Keratinocyte (primary cell): ENCODE measurements around the gene RPAIN. TPM values are rescaled to one million over a fixed set of nuclear protein-coding genes. Genes with fewer than 3 reads are reported as not detected.

ENCODE experiments used
- DNase-seq: peaks from one replicate; pipeline ENCODE4 v3.0.0-alpha.2; 2011; ENCODE audit warnings: low read depth, missing footprints, low spot score
- FAIRE-seq: peaks from 2 replicates; lab custom pipeline; 2011; peaks lifted over from hg19 to GRCh38; lab: Jason Lieb, UNC
- H2AFZ ChIP-seq: 2 replicates; pipeline ENCODE4 v1.6.0; 2012; ENCODE audit warnings: low read length, control low read depth, inconsistent platforms; ENCODE audit not compliant: control insufficient read depth
- H3K27ac ChIP-seq: 2 replicates; pipeline ENCODE4 v1.5.1; 2011; ENCODE audit warnings: low read length; ENCODE audit not compliant: control insufficient read depth, insufficient read depth
- H3K27me3 ChIP-seq: 3 replicates; pipeline ENCODE4 v1.6.0; 2011; ENCODE audit warnings: low read length; ENCODE audit not compliant: control insufficient read depth, insufficient read depth; ENCODE audit errors: extremely low read depth
- H3K36me3 ChIP-seq, 2 experiments: 2 replicates in 1 of 2; 3 replicates in 1 of 2; pipeline ENCODE4 v1.5.1; 2011; ENCODE audit warnings: low read length in 2 of 2, mild to moderate bottlenecking in 1 of 2; ENCODE audit not compliant: control insufficient read depth in 2 of 2, insufficient read depth in 2 of 2; ENCODE audit errors: extremely low read depth in 1 of 2
- H3K4me1 ChIP-seq: 3 replicates; pipeline ENCODE4 v1.5.1; 2011; ENCODE audit warnings: low read length; ENCODE audit not compliant: control insufficient read depth, insufficient read depth; ENCODE audit errors: extremely low read depth
- H3K4me2 ChIP-seq: 3 replicates; pipeline ENCODE4 v1.6.0; 2011; ENCODE audit warnings: low read depth, low read length; ENCODE audit not compliant: control insufficient read depth, insufficient read depth; ENCODE audit errors: extremely low read depth
- H3K4me3 ChIP-seq, 3 experiments: fragments of 200-600 bp in 1 of 3; sonication (generic) in 1 of 3; 2 replicates in 2 of 3; 3 replicates in 1 of 3; pipeline ENCODE4 v1.5.1; 2011 to 2016; ENCODE audit warnings: low read length in 3 of 3, mild to moderate bottlenecking in 3 of 3, control low read depth in 2 of 3, inconsistent platforms in 1 of 3, low read depth in 1 of 3, mixed read lengths in 1 of 3, mixed run types in 1 of 3, moderate library complexity in 1 of 3; ENCODE audit not compliant: control insufficient read depth in 2 of 3, insufficient read depth in 2 of 3; ENCODE audit errors: extremely low read depth in 1 of 3
- H3K79me2 ChIP-seq: 2 replicates; pipeline ENCODE4 v1.6.0; 2012; ENCODE audit warnings: low read length; ENCODE audit not compliant: control insufficient read depth, insufficient read depth
- H3K9ac ChIP-seq: 3 replicates; pipeline ENCODE4 v1.6.0; 2011; ENCODE audit warnings: low read length; ENCODE audit not compliant: control insufficient read depth, insufficient read depth; ENCODE audit errors: extremely low read depth
- H3K9me1 ChIP-seq: 3 replicates; pipeline ENCODE4 v1.6.0; 2011; ENCODE audit warnings: low read length; ENCODE audit not compliant: control insufficient read depth, insufficient read depth; ENCODE audit errors: extremely low read depth
- H3K9me3 ChIP-seq: 2 replicates; pipeline ENCODE4 v1.5.1; 2012; ENCODE audit warnings: low read depth, low read length; ENCODE audit not compliant: control insufficient read depth
- H4K20me1 ChIP-seq: 3 replicates; pipeline ENCODE4 v1.6.0; 2011; ENCODE audit warnings: low read length; ENCODE audit not compliant: control insufficient read depth, insufficient read depth; ENCODE audit errors: extremely low read depth
- EZH2 ChIP-seq: IDR thresholded peaks from one replicate; pipeline ENCODE4 v1.6.1; 2012; ENCODE audit warnings: inconsistent platforms, mild to moderate bottlenecking, low read length, moderate library complexity
- dilution Hi-C: fragments of 300-500 bp; cut with MboI; formaldehyde crosslinking; loops from one replicate; pipeline ENCODE4 v1.7.0; 2020; ENCODE audit warnings: low sequenced_read_pairs; ENCODE audit not compliant: extremely low pct_ligation_motif_present
- polyA plus RNA-seq, 5 experiments: library from polyadenylated mRNA; depleted of rRNA in 3 of 5; stranded (reverse) in 3 of 5; stranded (forward) in 1 of 5; unstranded in 1 of 5; fragments of >200 nt; gene quantifications; 1 replicate in 1 of 5; 2 replicates in 3 of 5; 3 replicates in 1 of 5; pipeline versions ENCODE4 v1.2.1 to v1.2.3, GENCODE V29; 2011 to 2012; ENCODE audit warnings: missing spikeins in 2 of 5, low read depth in 1 of 5, low replicate concordance in 1 of 5
- TF ChIP-seq, protein P1 (sequence below), 3 experiments: IDR thresholded peaks in 1 of 3; conservative IDR thresholded peaks in 1 of 3; optimal IDR thresholded peaks in 1 of 3; 2 replicates in 2 of 3; 3 replicates in 1 of 3; pipeline versions ENCODE3 to v1.5.1; 2011; ENCODE audit warnings: low read length in 3 of 3, mild to moderate bottlenecking in 3 of 3, moderate library complexity in 2 of 3, control low read depth in 1 of 3, inconsistent platforms in 1 of 3; ENCODE audit not compliant: insufficient read depth in 2 of 3; ENCODE audit errors: extremely low read depth in 1 of 3

RPAIN gene
- polyA plus RNA-seq, 1 donor (not counting 4 experiments of a cell fraction or from before 2014, with no cell fraction given), result 22.5 TPM

GRCh38 chr17:5480962-5481361 lies 61.0 kb downstream of the RPAIN start:
- Histone ChIP-seq H4K20me1 (no peaks in the 10 kb centered on the region), H3K27me3 (no peaks in the 10 kb centered on the region), H3K4me3 (no peak overlapping the region), H3K4me1 (peaks cover 8% of the 10 kb centered on the region), H3K9ac (no peak overlapping the region), H3K9me3 (no peaks in the 10 kb centered on the region), H3K27ac (no peak overlapping the region), H3K79me2 (peaks cover 42% of the 10 kb centered on the region), H3K9me1 (no peaks in the 10 kb centered on the region), H2AFZ (no peak overlapping the region), H3K4me2 (no peak overlapping the region), H3K36me3 (peaks cover 16 to 43% of the 10 kb centered on the region in 2 experiments)
- DNase-seq, result no peak
- FAIRE-seq, result no peak
- dilution Hi-C loops, result no loop called here
- TF ChIP-seq, protein P1, sequence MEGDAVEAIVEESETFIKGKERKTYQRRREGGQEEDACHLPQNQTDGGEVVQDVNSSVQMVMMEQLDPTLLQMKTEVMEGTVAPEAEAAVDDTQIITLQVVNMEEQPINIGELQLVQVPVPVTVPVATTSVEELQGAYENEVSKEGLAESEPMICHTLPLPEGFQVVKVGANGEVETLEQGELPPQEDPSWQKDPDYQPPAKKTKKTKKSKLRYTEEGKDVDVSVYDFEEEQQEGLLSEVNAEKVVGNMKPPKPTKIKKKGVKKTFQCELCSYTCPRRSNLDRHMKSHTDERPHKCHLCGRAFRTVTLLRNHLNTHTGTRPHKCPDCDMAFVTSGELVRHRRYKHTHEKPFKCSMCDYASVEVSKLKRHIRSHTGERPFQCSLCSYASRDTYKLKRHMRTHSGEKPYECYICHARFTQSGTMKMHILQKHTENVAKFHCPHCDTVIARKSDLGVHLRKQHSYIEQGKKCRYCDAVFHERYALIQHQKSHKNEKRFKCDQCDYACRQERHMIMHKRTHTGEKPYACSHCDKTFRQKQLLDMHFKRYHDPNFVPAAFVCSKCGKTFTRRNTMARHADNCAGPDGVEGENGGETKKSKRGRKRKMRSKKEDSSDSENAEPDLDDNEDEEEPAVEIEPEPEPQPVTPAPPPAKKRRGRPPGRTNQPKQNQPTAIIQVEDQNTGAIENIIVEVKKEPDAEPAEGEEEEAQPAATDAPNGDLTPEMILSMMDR (optimal IDR thresholded peaks at IDR 0.05 in 1 of 3, IDR thresholded peaks at IDR 0.05 in 1 of 3, conservative IDR thresholded peaks at IDR 0.05 in 1 of 3; ENCODE audit: extremely low read depth in 1 of 3, insufficient read depth in 2 of 3, low read length in 3 of 3), result no peak

DNA sequence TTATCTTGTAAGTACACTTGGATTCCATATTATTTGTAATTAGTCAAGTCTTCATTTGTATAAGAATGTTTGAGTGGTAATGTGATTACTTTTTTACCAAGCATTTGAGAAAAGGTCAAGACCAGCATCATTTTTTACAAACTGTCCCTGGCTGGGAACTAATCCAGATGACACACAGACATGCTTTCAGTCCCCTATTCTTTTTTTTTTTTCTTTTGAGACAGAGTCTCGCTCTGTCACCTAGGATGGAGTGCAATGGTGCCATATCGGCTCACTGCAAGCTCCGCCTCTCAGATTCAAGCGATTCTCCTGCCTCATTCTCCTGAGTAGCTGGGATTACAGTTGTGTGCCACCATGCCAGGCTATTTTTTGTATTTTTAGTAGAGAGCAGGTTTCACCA lies 61.5 kb downstream of the RPAIN start:
- Histone ChIP-seq H3K36me3 (peaks cover 16 to 43% of the 10 kb centered on the region in 2 experiments), H3K27ac (no peak overlapping the region), H3K9me3 (no peaks in the 10 kb centered on the region), H3K27me3 (no peaks in the 10 kb centered on the region), H2AFZ (no peak overlapping the region), H3K4me3 (no peak overlapping the region), H3K4me1 (peaks cover 8% of the 10 kb centered on the region), H3K79me2 (peaks cover 42% of the 10 kb centered on the region), H3K9ac (no peak overlapping the region), H3K4me2 (no peak overlapping the region), H3K9me1 (no peaks in the 10 kb centered on the region), H4K20me1 (no peaks in the 10 kb centered on the region)
- no peak for FAIRE-seq
- no peak for DNase-seq
- dilution Hi-C loops, result no loop called here
- TF ChIP-seq, protein P1 (optimal IDR thresholded peaks at IDR 0.05 in 1 of 3, IDR thresholded peaks at IDR 0.05 in 1 of 3, conservative IDR thresholded peaks at IDR 0.05 in 1 of 3; ENCODE audit: extremely low read depth in 1 of 3, insufficient read depth in 2 of 3, low read length in 3 of 3), result no peak
- TF ChIP-seq EZH2, result no peak

Other genes starting within 250 kb of the RPAIN start
- 0.67 to 2.1 TPM (median 1.7 TPM) in 3 replicates for gene ZNF594, start 228.3 kb upstream of the RPAIN start, polyA plus RNA-seq
- not detected in 3 replicates for gene SCIMP, start 185.3 kb upstream of the RPAIN start, polyA plus RNA-seq
- gene RABEP1, start 137.9 kb upstream of the RPAIN start, polyA plus RNA-seq, result 19.5 to 27.1 TPM (median 20.6 TPM) in 3 replicates
- 53.6 to 81.5 TPM (median 64.9 TPM) in 3 replicates for gene NUP88, start 520 bp upstream of the RPAIN start, polyA plus RNA-seq
- 176 to 431 TPM (median 394 TPM) in 3 replicates for gene C1QBP, start 19.0 kb downstream of the RPAIN start, polyA plus RNA-seq
- 12.3 to 23.1 TPM (median 20.0 TPM) in 3 replicates for gene DHX33, start 48.8 kb downstream of the RPAIN start, polyA plus RNA-seq
- gene DERL2, start 66.0 kb downstream of the RPAIN start, polyA plus RNA-seq, result 57.8 to 83.6 TPM (median 64.8 TPM) in 3 replicates
- gene MIS12, start 66.4 kb downstream of the RPAIN start, polyA plus RNA-seq, result 9.1 to 20.6 TPM (median 15.0 TPM) in 3 replicates
- 20.1 to 31.5 TPM (median 22.1 TPM) in 3 replicates for gene NLRP1, start 164.3 kb downstream of the RPAIN start, polyA plus RNA-seq